HFFc6 (cell line): ENCODE results near the gene CEMIP2. TPM values are rescaled to one million over a fixed set of nuclear protein-coding genes. Genes with fewer than 3 reads are reported as not detected.
A peak's percentile ranks its signal among the peaks of the same experiment; 100 is the strongest.

Source experiments
- DNase-seq: peaks from one replicate; pipeline ENCODE4 v3.0.0-alpha.2; 2018
- H3K27ac Mint-ChIP-seq: 2 replicates; pipeline ENCODE4 v1.8.0; 2020; ENCODE audit warnings: mild to moderate bottlenecking, mixed read lengths
- H3K27me3 Mint-ChIP-seq: 2 replicates; pipeline ENCODE4 v1.8.0; 2021; ENCODE audit warnings: mild to moderate bottlenecking, moderate library complexity, mixed read lengths; ENCODE audit not compliant: insufficient read depth
- H3K36me3 Mint-ChIP-seq: 2 replicates; pipeline ENCODE4 v1.8.0; 2021; ENCODE audit warnings: low read depth, mixed read lengths
- H3K4me1 Mint-ChIP-seq: 2 replicates; pipeline ENCODE4 v1.8.0; 2020; ENCODE audit warnings: low read depth, mixed read lengths
- H3K4me3 Mint-ChIP-seq: 2 replicates; pipeline ENCODE4 v1.8.0; 2020; ENCODE audit warnings: mild to moderate bottlenecking, moderate library complexity, mixed read lengths
- H3K9me3 Mint-ChIP-seq: 2 replicates; pipeline ENCODE4 v1.8.0; 2020; ENCODE audit warnings: mild to moderate bottlenecking, mixed read lengths
- total RNA-seq, 6 experiments: library from RNA; stranded (reverse); fragmentation: NEBNext Ultra II Directional; extraction: Animal tissue kit (Norgen Biotek cat#: 25700); gene quantifications; 2 replicates in 1 of 6; 3 replicates in 5 of 6; pipeline ENCODE4 v1.2.3, GENCODE V29; 2021
- TF ChIP-seq, protein P1 (sequence below): fragments of 200-600 bp; sonication (generic); IDR thresholded peaks from 2 replicates; pipeline ENCODE4 v1.5.0; 2021; ENCODE audit warnings: antibody characterized with exemption, mild to moderate bottlenecking

The CEMIP2 gene
- total RNA-seq, 6 experiments from 2014 or later = 86.0 to 106 (median 92.1) TPM

DNA sequence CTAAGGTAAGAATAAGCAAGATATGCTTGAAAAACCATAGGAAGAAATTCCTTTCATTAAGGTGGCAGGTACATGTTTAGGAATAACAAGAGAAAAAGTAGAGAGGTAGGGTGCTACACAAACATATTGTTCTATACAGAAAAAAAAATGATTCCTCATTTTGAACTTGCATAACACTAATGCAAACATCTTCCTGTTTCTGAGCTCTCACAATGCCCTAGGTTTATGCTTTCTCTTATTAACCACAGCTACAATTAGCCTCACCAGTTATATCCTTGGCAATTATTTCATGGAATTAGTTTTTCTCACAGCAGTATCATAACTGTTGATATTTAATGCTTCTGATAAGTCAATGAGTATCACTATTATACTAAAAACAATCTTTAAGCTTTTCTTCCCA, 20.7 kb downstream of the CEMIP2 start:
- H3K27ac Mint-ChIP-seq = peak overlapping the region; percentile 92
- no peak for DNase-seq
- H3K36me3 Mint-ChIP-seq = peaks cover 51% of the 10 kb centered on the region
- no peaks in the 10 kb centered on the region for H3K27me3 Mint-ChIP-seq
- no peak overlapping the region for H3K4me3 Mint-ChIP-seq
- no peaks in the 10 kb centered on the region for H3K9me3 Mint-ChIP-seq
- TF ChIP-seq, protein P1, sequence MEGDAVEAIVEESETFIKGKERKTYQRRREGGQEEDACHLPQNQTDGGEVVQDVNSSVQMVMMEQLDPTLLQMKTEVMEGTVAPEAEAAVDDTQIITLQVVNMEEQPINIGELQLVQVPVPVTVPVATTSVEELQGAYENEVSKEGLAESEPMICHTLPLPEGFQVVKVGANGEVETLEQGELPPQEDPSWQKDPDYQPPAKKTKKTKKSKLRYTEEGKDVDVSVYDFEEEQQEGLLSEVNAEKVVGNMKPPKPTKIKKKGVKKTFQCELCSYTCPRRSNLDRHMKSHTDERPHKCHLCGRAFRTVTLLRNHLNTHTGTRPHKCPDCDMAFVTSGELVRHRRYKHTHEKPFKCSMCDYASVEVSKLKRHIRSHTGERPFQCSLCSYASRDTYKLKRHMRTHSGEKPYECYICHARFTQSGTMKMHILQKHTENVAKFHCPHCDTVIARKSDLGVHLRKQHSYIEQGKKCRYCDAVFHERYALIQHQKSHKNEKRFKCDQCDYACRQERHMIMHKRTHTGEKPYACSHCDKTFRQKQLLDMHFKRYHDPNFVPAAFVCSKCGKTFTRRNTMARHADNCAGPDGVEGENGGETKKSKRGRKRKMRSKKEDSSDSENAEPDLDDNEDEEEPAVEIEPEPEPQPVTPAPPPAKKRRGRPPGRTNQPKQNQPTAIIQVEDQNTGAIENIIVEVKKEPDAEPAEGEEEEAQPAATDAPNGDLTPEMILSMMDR = no peak
- H3K4me1 Mint-ChIP-seq = peaks cover 71% of the 10 kb centered on the region

DNA sequence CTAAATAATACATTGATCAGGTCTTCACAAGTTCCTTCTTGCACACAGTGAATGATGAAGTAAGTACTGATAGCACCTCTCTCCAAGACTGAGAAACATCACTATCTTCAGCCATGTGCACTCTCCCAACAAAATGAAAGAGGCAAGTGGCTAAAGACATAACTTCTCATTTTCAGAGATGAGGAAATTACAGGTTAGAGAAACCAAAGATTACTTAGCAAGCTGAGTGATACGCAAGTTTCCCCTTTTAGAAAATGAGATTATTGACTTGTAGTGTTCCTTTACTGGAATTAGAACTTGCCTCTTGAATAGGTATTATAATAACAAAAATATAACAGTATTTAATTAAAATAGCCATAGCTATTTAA, 21.6 kb downstream of the CEMIP2 start:
- no peaks in the 10 kb centered on the region for H3K27me3 Mint-ChIP-seq
- DNase-seq = no peak
- no peaks in the 10 kb centered on the region for H3K9me3 Mint-ChIP-seq
- H3K36me3 Mint-ChIP-seq = peaks cover 59% of the 10 kb centered on the region
- TF ChIP-seq, protein P1 = no peak
- H3K4me3 Mint-ChIP-seq = no peak overlapping the region
- no peak overlapping the region for H3K27ac Mint-ChIP-seq
- H3K4me1 Mint-ChIP-seq = peaks cover 72% of the 10 kb centered on the region

DNA sequence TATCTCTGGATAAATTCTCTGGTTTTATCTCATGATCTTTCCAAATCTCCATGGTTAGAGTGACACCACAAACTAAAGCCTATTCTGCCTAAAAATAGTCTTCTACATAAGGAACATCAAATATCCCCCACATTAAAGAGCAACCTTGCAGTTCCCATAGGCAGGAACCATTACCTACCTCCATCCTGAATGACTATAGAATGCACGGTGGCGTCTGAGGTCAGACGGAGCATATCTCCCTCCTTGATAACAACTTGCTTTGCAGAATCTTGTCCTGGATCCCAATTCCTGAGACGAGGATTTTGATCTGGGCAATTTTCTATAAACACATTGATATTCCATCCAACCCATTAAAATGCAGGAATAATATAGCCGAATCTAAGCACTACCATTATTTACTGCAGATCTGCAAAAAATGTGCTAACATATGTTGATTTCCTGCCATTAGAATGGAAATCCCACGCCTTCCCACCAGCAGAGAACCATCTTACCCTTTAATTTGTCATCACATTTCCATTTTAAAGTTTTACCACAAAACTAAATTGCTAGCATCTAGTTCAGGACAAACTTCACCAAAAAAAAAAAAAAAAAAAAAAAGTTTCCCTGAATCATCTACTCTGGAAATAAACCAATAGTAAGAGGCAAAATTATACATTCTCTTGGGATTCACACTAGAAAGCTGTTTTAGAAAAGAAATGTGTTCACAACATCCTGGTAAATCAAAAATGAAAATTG, 22.1 kb downstream of the CEMIP2 start:
- Mint-ChIP-seq H3K27me3 (no peaks in the 10 kb centered on the region), H3K27ac (no peak overlapping the region), H3K9me3 (no peaks in the 10 kb centered on the region), H3K4me1 (peaks cover 67% of the 10 kb centered on the region), H3K4me3 (no peak overlapping the region), H3K36me3 (peaks cover 59% of the 10 kb centered on the region)
- TF ChIP-seq, protein P1 = no peak
- no peak for DNase-seq

DNA sequence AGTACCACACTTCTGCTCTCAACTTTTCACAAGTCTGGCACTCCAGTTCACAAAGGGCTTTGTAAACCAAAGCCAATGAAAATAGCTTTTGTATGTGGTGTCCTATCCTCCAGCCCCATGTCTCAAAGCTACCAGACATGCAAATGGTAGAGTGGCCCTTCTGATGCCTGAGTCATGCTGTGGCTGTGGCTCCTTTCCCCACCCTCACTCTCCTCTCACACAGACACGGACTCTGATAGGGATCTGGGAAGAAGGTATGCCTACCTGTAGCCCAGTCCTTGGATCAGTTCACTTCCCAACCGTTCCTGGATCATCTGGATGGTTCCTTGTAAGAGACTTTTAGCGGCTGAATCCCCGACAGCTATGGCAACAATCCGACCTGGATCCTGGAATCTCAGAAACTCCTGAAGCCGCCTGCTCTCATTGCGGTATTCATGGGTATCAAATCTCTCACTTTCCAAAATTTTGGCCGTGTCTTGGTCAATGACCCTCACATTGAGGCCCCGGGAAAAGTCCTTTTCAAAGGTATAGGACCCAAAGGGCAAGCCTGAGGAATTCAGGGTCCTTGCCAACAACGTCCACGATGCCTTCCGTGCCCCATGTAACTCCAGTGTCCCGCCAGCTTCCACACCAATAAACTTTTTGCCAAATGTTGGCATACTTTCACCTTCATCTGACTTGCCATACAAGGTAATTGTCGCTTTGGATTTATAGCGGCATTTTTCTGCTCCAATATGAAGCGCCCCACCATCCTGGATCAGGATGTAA, 23.4 kb downstream of the CEMIP2 start:
- DNase-seq = no peak
- peaks cover 66% of the 10 kb centered on the region for H3K36me3 Mint-ChIP-seq
- H3K27ac Mint-ChIP-seq = peak overlapping the region; percentile 31
- TF ChIP-seq, protein P1 = no peak
- H3K4me3 Mint-ChIP-seq = no peak overlapping the region; the same call in 1 of the 2 replicates
- peaks cover 66% of the 10 kb centered on the region for H3K4me1 Mint-ChIP-seq
- H3K27me3 Mint-ChIP-seq = no peaks in the 10 kb centered on the region
- H3K9me3 Mint-ChIP-seq = no peaks in the 10 kb centered on the region

DNA sequence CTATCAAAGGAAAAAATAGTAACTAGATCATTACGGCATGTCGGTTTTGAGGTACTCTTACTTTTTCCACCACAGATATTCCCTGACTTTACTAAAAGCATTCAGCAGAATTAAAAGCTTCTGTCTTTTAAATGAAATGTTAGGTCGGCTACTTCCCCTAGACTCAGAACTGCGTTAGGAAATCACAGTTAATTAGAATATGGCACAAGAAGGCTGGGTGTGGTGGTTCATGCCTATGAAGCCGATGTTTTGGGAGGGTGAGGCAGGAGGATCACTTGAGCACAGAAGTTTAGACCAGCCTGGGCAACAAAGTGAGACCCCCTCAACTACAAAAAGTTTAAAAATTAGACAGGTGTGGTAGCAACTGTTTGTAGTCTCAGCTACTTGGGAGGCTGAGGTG, 24.4 kb downstream of the CEMIP2 start:
- TF ChIP-seq, protein P1 = no peak
- Mint-ChIP-seq H3K4me3 (no peak overlapping the region), H3K9me3 (no peaks in the 10 kb centered on the region), H3K4me1 (peaks cover 63% of the 10 kb centered on the region), H3K27ac (no peak overlapping the region), H3K27me3 (no peaks in the 10 kb centered on the region), H3K36me3 (peaks cover 69% of the 10 kb centered on the region)
- DNase-seq = no peak
